Measurements from ENCODE around the gene RAB40C. TPM values are rescaled to one million over a fixed set of nuclear protein-coding genes. Genes with fewer than 3 reads are reported as not detected.
A peak's percentile ranks its signal among the peaks of the same experiment; 100 is the strongest.

Gene RAB40C
- total and polyA plus RNA-seq, 9 of the 15 experiments (the other 6 are each of a cell fraction or from before 2014, with no cell fraction given): 0.17 to 23.4 (median 8.7) TPM

DNA sequence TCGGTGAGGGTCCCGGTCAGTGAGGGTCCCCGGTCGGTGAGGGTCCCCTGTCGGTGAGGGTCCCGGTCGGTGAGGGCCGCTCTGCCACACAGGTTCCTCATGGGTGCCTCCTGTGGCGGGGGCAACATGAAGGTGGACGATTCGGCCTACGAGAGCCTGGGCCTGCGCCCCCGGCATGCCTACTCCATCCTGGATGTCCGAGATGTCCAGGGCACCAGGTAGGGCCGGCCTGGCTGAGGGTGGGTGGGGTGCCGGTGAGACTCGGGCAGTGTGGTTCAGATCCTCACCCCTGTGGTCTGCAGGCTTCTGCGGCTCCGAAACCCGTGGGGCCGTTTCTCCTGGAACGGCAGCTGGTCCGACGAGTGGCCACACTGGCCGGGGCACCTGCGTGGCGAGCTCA is 38.7 kb upstream of the RAB40C start:
- TF ChIP-seq, protein P1, sequence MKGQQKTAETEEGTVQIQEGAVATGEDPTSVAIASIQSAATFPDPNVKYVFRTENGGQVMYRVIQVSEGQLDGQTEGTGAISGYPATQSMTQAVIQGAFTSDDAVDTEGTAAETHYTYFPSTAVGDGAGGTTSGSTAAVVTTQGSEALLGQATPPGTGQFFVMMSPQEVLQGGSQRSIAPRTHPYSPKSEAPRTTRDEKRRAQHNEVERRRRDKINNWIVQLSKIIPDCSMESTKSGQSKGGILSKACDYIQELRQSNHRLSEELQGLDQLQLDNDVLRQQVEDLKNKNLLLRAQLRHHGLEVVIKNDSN (CRISPR knock-in tag; IDR thresholded peaks at IDR 0.05): no peak
- no peak for TF ChIP-seq NFE2L1 (tag; IDR thresholded peaks at IDR 0.05; ENCODE audit: borderline replicate concordance, low read depth)
- no peaks in the 10 kb centered on the region for H3K27me3 ChIP-seq (ENCODE audit: control insufficient read depth in 2 of 2, insufficient read depth in 2 of 2, low read length in 2 of 2)
- H3K9ac ChIP-seq (ENCODE audit: insufficient read depth in 1 of 2, low read depth in 2 of 2, low read length in 2 of 2): no peak overlapping the region
- H3K9me3 ChIP-seq (replicated peaks; ENCODE audit: control insufficient read depth, insufficient read depth, low read depth, low read length): no peaks in the 10 kb centered on the region
- H3K4me1 ChIP-seq (replicated peaks in 1 of 2; ENCODE audit: control insufficient read depth in 2 of 2, insufficient read depth in 2 of 2, low read length in 2 of 2): peaks cover 0 to 48% of the 10 kb centered on the region in 2 experiments; a peak in 2 of 5 replicates
- CTCF ChIA-PET (ENCODE audit: low intra/inter-chr PET ratio): no interaction called here
- DNase-seq (ENCODE audit: extremely low read depth in 1 of 4, low spot score in 3 of 4): no peak
- POLR2A ChIA-PET: interaction anchor here (0.6 to 1.1 kb wide), 3 partner anchors 9 to 138 kb away, joined by 3 to 4 read pairs (median 3); partner anchors contain the start of gene PRR35
- intact Hi-C loops (cut with micrococcal nuclease): no loop called here
- no TSS peak for BruUV-seq (replicated peaks)
- H3K4me3 ChIP-seq: no peak overlapping the region
- no peaks in the 10 kb centered on the region for H3K9me1 ChIP-seq (ENCODE audit: control insufficient read depth, insufficient read depth, low read length)
- peaks cover 19% of the 10 kb centered on the region; the same call in 2 of the 3 replicates for H3K79me2 ChIP-seq (ENCODE audit: control insufficient read depth, insufficient read depth, low read length)
- no peak overlapping the region for H3K27ac ChIP-seq (ENCODE audit: extremely low read depth, low read depth, low read length)
- no peak overlapping the region for H3K4me2 ChIP-seq (ENCODE audit: insufficient read depth, low read length)
- H2AFZ ChIP-seq (ENCODE audit: low read depth, low read length): no peak overlapping the region
- WGBS (ENCODE audit: insufficient coverage, low coverage, missing lambda C conversion rate): 98% methylated on average over 7 of the region's 28 CpGs
- in situ Hi-C loops (cut with MboI): no loop called here
- no peak for FAIRE-seq
- peaks cover 71% of the 10 kb centered on the region; the same call in 1 of the 3 replicates for H3K36me3 ChIP-seq (ENCODE audit: control insufficient read depth, insufficient read depth, low read length)
- ATAC-seq: no peak
- H4K20me1 ChIP-seq (replicated peaks; ENCODE audit: control insufficient read depth, insufficient read depth, low read length): no peaks in the 10 kb centered on the region

DNA sequence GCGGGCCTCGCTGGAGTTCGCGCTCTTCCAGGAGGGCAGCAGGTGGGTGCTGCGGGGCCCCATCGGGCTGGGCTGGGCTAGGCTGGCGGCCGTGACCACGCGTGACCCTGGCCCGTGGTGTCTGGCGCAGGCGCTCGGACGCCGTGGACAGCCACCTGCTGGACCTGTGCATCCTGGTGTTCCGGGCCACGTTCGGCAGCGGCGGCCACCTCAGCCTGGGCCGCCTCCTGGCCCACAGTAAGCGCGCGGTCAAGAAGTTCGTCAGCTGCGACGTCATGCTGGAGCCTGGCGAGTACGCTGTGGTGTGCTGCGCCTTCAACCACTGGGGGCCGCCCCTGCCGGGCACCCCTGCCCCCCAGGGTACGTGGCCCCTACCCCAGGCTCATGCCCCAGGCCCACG is 37.7 kb upstream of the RAB40C start:
- intact Hi-C loops (cut with micrococcal nuclease): no loop called here
- no peak for DNase-seq (ENCODE audit: extremely low read depth in 1 of 4, low spot score in 3 of 4)
- FAIRE-seq: no peak
- Histone ChIP-seq H3K79me2 (ENCODE audit: control insufficient read depth, insufficient read depth, low read length) (peaks cover 11% of the 10 kb centered on the region; the same call in 2 of the 3 replicates), H2AFZ (ENCODE audit: low read depth, low read length) (no peak overlapping the region), H3K4me3 (no peak overlapping the region), H3K9me3 (replicated peaks; ENCODE audit: control insufficient read depth, insufficient read depth, low read depth, low read length) (no peaks in the 10 kb centered on the region), H3K4me1 (replicated peaks in 1 of 2; ENCODE audit: control insufficient read depth in 2 of 2, insufficient read depth in 2 of 2, low read length in 2 of 2) (peaks cover 0 to 48% of the 10 kb centered on the region in 2 experiments; a peak in 2 of 5 replicates), H3K36me3 (ENCODE audit: control insufficient read depth, insufficient read depth, low read length) (peaks cover 62% of the 10 kb centered on the region; the same call in 1 of the 3 replicates), H3K9me1 (ENCODE audit: control insufficient read depth, insufficient read depth, low read length) (no peaks in the 10 kb centered on the region), H4K20me1 (replicated peaks; ENCODE audit: control insufficient read depth, insufficient read depth, low read length) (no peaks in the 10 kb centered on the region), H3K4me2 (ENCODE audit: insufficient read depth, low read length) (no peak overlapping the region), H3K27me3 (ENCODE audit: control insufficient read depth in 2 of 2, insufficient read depth in 2 of 2, low read length in 2 of 2) (no peaks in the 10 kb centered on the region), H3K27ac (ENCODE audit: extremely low read depth, low read depth, low read length) (no peak overlapping the region), H3K9ac (ENCODE audit: insufficient read depth in 1 of 2, low read depth in 2 of 2, low read length in 2 of 2) (no peak overlapping the region)
- ChIA-PET CTCF (ENCODE audit: low intra/inter-chr PET ratio) (no interaction called here), POLR2A (interaction anchor here (1.1 kb wide), 1 partner anchor 33 kb away, joined by 4 read pairs; no protein-coding TSS in a partner anchor)
- 90% methylated on average over 2 of the region's 35 CpGs for WGBS (ENCODE audit: insufficient coverage, low coverage, missing lambda C conversion rate)
- in situ Hi-C loops (cut with MboI): no loop called here
- TF ChIP-seq SUPT5H (IDR thresholded peaks at IDR 0.05) (no peak), PHB (CRISPR knock-in tag; IDR thresholded peaks at IDR 0.05) (no peak), ESRRA (IDR thresholded peaks at IDR 0.05; ENCODE audit: borderline replicate concordance, low read depth) (no peak), HNRNPL (IDR thresholded peaks at IDR 0.05; ENCODE audit: low read depth, low read length) (0 out of 2 replicates have a peak, but pooled peaks have one; percentile 18), CHCHD3 (CRISPR knock-in tag; IDR thresholded peaks at IDR 0.05) (no peak), CEBPB (tag; IDR thresholded peaks at IDR 0.05) (no peak), HLTF (IDR thresholded peaks at IDR 0.05) (no peak), KDM5B (IDR thresholded peaks at IDR 0.05; ENCODE audit: insufficient replicate concordance, low read depth, low read length) (no peak), SMARCC2 (IDR thresholded peaks at IDR 0.05; ENCODE audit: low read depth) (no peak)
- TF ChIP-seq, protein P2, sequence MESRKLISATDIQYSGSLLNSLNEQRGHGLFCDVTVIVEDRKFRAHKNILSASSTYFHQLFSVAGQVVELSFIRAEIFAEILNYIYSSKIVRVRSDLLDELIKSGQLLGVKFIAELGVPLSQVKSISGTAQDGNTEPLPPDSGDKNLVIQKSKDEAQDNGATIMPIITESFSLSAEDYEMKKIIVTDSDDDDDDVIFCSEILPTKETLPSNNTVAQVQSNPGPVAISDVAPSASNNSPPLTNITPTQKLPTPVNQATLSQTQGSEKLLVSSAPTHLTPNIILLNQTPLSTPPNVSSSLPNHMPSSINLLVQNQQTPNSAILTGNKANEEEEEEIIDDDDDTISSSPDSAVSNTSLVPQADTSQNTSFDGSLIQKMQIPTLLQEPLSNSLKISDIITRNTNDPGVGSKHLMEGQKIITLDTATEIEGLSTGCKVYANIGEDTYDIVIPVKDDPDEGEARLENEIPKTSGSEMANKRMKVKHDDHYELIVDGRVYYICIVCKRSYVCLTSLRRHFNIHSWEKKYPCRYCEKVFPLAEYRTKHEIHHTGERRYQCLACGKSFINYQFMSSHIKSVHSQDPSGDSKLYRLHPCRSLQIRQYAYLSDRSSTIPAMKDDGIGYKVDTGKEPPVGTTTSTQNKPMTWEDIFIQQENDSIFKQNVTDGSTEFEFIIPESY (CRISPR knock-in tag; IDR thresholded peaks at IDR 0.05): peak; percentile 83
- TF ChIP-seq, protein P3, sequence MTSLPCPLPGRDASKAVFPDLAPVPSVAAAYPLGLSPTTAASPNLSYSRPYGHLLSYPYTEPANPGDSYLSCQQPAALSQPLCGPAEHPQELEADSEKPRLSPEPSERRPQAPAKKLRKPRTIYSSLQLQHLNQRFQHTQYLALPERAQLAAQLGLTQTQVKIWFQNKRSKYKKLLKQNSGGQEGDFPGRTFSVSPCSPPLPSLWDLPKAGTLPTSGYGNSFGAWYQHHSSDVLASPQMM (CRISPR knock-in tag; IDR thresholded peaks at IDR 0.05): no peak
- ATAC-seq: no peak
- no TSS peak for BruUV-seq (replicated peaks)
